GM12892 (cell line): ENCODE results near the gene KANSL1L.

Experiments
- POLR2A ChIP-seq: IDR thresholded peaks from 2 replicates; pipeline ENCODE4 v1.6.1; 2011; ENCODE audit warnings: low read depth, low read length, control low read depth
- POLR2AphosphoS5 ChIP-seq: IDR thresholded peaks from 2 replicates; pipeline ENCODE4 v1.6.1; 2011; ENCODE audit warnings: low read depth, low read length, control low read depth
- TAF1 ChIP-seq: IDR thresholded peaks from 2 replicates; pipeline ENCODE4 v1.6.1; 2011; ENCODE audit warnings: low read depth, mild to moderate bottlenecking, control low read depth, low read length, borderline replicate concordance

DNA sequence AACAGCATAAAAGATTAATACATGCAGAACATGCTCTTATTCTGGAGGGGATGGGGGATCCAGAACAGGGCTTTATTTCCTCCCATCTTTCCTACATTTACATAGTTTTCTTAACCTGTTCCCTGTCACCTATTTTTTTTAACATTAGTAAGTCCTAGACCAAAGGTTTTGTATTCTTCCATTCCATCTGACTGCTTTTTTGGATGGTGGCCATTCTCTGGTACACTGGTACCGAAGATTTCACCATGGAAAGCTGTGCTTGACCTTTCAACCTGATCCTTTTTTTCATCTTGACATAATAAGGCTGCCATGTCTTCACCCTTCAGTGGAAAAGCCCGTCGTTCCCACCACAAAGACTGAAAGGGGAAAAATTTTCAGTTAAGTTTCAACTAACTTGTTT lies 148.4 kb downstream of the KANSL1L start:
- TF ChIP-seq POLR2A = no peak
- no peak for TF ChIP-seq POLR2AphosphoS5
- no peak for TF ChIP-seq TAF1
